Smooth muscle cell (in vitro differentiated cells): ENCODE measurements around the gene PTPRG. TPM values are rescaled to one million over a fixed set of nuclear protein-coding genes. Genes with fewer than 3 reads are reported as not detected.

ENCODE experiments used
- DNase-seq: peaks from one replicate; lab custom pipeline; 2025; ENCODE audit not compliant: unreplicated experiment; lab: John Stamatoyannopoulos, UW
- H2AFZ ChIP-seq: fragments of 200-600 bp; sonication (generic); 2 replicates; pipeline ENCODE4 v1.6.0; 2016; ENCODE audit warnings: antibody characterized with exemption, low read depth, mild to moderate bottlenecking
- H3F3A ChIP-seq: fragments of 200-600 bp; sonication (generic); 2 replicates; pipeline ENCODE4 v1.6.0; 2017; ENCODE audit warnings: antibody characterized with exemption, low read depth
- H3K27ac ChIP-seq: fragments of 200-600 bp; sonication (generic); 2 replicates; pipeline ENCODE4 v1.5.1; 2016; ENCODE audit warnings: low read depth, mild to moderate bottlenecking
- H3K27me3 ChIP-seq: fragments of 200-600 bp; sonication (generic); 2 replicates; pipeline ENCODE4 v1.6.1; 2016; ENCODE audit warnings: low read depth, mild to moderate bottlenecking
- H3K36me3 ChIP-seq: fragments of 200-600 bp; sonication (generic); 2 replicates; pipeline ENCODE4 v1.5.1; 2016; ENCODE audit warnings: low read depth
- H3K4me1 ChIP-seq: fragments of 200-600 bp; sonication (generic); 2 replicates; pipeline ENCODE4 v1.5.1; 2016; ENCODE audit warnings: low read depth
- H3K4me2 ChIP-seq: fragments of 200-600 bp; sonication (generic); 2 replicates; pipeline ENCODE4 v1.6.0; 2016; ENCODE audit warnings: mild to moderate bottlenecking
- H3K4me3 ChIP-seq: fragments of 200-600 bp; sonication (generic); 2 replicates; pipeline ENCODE4 v1.5.1; 2016; ENCODE audit warnings: mild to moderate bottlenecking
- H3K79me2 ChIP-seq: fragments of 200-600 bp; sonication (generic); 2 replicates; pipeline ENCODE4 v1.6.0; 2016; ENCODE audit warnings: low read depth, mild to moderate bottlenecking
- H3K9ac ChIP-seq: fragments of 200-600 bp; sonication (generic); 2 replicates; pipeline ENCODE4 v1.6.0; 2016; ENCODE audit warnings: low read depth
- H3K9me3 ChIP-seq: fragments of 200-600 bp; sonication (generic); replicated peaks from 2 replicates; pipeline ENCODE4 v1.5.1; 2016; ENCODE audit warnings: low read depth
- H4K20me1 ChIP-seq: fragments of 200-600 bp; sonication (generic); 2 replicates; pipeline ENCODE4 v1.6.0; 2016; ENCODE audit warnings: low read depth
- CTCF ChIP-seq: fragments of 200-600 bp; sonication (generic); IDR thresholded peaks from 2 replicates; pipeline ENCODE4 v1.5.1; 2017; ENCODE audit warnings: borderline replicate concordance, mild to moderate bottlenecking, antibody characterized with exemption; ENCODE audit not compliant: insufficient read depth, poor library complexity, severe bottlenecking
- WGBS: methylation state at CpG from one replicate; pipeline ENCODE4 v1.1.7; 2016; ENCODE audit warnings: low lambda C conversion rate; 5-methylcytosine and 5-hydroxymethylcytosine counted together
- polyA plus RNA-seq: library from polyadenylated mRNA; unstranded; fragments of >200 nt; fragmentation: Nextera tagmentation; extraction: Ambion mirVana; gene quantifications from 2 replicates; pipeline ENCODE4 v1.2.1, GENCODE V29; 2016
- total RNA-seq: library from RNA; depleted of rRNA; stranded (reverse); fragments of >200 nt; gene quantifications from 2 replicates; pipeline ENCODE4 v1.2.3, GENCODE V29; 2014

The PTPRG gene
- total and polyA plus RNA-seq, 2 experiments from 2014 or later = 21.2 to 87.3 TPM

- no peak overlapping the region for H3K27ac ChIP-seq
Observed at GRCh38 chr3:61685755-61686154, 124.4 kb downstream of the PTPRG start.

GRCh38 chr3:61686228-61686648 lies 124.9 kb downstream of the PTPRG start:
- Histone ChIP-seq H2AFZ (no peak overlapping the region), H3K9ac (no peak overlapping the region), H4K20me1 (peaks cover 92% of the 10 kb centered on the region), H3K27me3 (no peaks in the 10 kb centered on the region), H3K4me3 (no peak overlapping the region), H3K4me2 (no peak overlapping the region), H3K36me3 (no peaks in the 10 kb centered on the region), H3K79me2 (peaks cover 23% of the 10 kb centered on the region), H3K4me1 (peaks cover 55% of the 10 kb centered on the region), H3K9me3 (no peaks in the 10 kb centered on the region), H3F3A (no peaks in the 10 kb centered on the region), H3K27ac (no peak overlapping the region)
- no peak for TF ChIP-seq CTCF
- 89% methylated on average over 3 of the region's 3 CpGs for WGBS
- DNase-seq = no peak

More at GRCh38 chr3:61685755-61686154, 124.4 kb downstream of the PTPRG start:
- 90% methylated on average over 9 of the region's 9 CpGs for WGBS
- H3K36me3 ChIP-seq = no peaks in the 10 kb centered on the region
- DNase-seq = no peak
- no peaks in the 10 kb centered on the region for H3F3A ChIP-seq
- H3K9me3 ChIP-seq = no peaks in the 10 kb centered on the region
- TF ChIP-seq CTCF = no peak
- no peak overlapping the region for H3K4me2 ChIP-seq
- no peak overlapping the region for H3K9ac ChIP-seq
- H3K79me2 ChIP-seq = peaks cover 22% of the 10 kb centered on the region
- no peak overlapping the region for H3K4me3 ChIP-seq
- no peaks in the 10 kb centered on the region for H3K27me3 ChIP-seq
- no peak overlapping the region for H2AFZ ChIP-seq
- peaks cover 90% of the 10 kb centered on the region for H4K20me1 ChIP-seq
- H3K4me1 ChIP-seq = peaks cover 55% of the 10 kb centered on the region

- H3K79me2 ChIP-seq = peaks cover 32% of the 10 kb centered on the region
- no peak overlapping the region for H3K4me2 ChIP-seq
- peaks cover 94% of the 10 kb centered on the region for H4K20me1 ChIP-seq
- peaks cover 56% of the 10 kb centered on the region for H3K4me1 ChIP-seq
- 91% methylated on average over 2 of the region's 2 CpGs for WGBS
- H3K27ac ChIP-seq = no peak overlapping the region
- no peak for TF ChIP-seq CTCF
- H3K4me3 ChIP-seq = no peak overlapping the region
- no peaks in the 10 kb centered on the region for H3F3A ChIP-seq
- no peaks in the 10 kb centered on the region for H3K36me3 ChIP-seq
- no peak overlapping the region for H2AFZ ChIP-seq
- H3K27me3 ChIP-seq = no peaks in the 10 kb centered on the region
- no peak for DNase-seq
- H3K9me3 ChIP-seq = no peaks in the 10 kb centered on the region
- H3K9ac ChIP-seq = no peak overlapping the region
Observed at GRCh38 chr3:61687206-61687605, 125.8 kb downstream of the PTPRG start.

- H3K9ac ChIP-seq = no peak overlapping the region
- no peaks in the 10 kb centered on the region for H3K27me3 ChIP-seq
- no peak for DNase-seq
- no peak for TF ChIP-seq CTCF
- H3K9me3 ChIP-seq = no peaks in the 10 kb centered on the region
- H3K27ac ChIP-seq = no peak overlapping the region
- H3K4me3 ChIP-seq = no peak overlapping the region
- peaks cover 90% of the 10 kb centered on the region for H4K20me1 ChIP-seq
- peaks cover 32% of the 10 kb centered on the region for H3K79me2 ChIP-seq
- WGBS = 56% methylated on average over 5 of the region's 5 CpGs
- no peak overlapping the region for H2AFZ ChIP-seq
- peaks cover 51% of the 10 kb centered on the region for H3K4me1 ChIP-seq
- no peaks in the 10 kb centered on the region for H3K36me3 ChIP-seq
- H3F3A ChIP-seq = no peaks in the 10 kb centered on the region
- H3K4me2 ChIP-seq = peak overlapping the region; percentile 69
Observed at GRCh38 chr3:61687663-61688306, 126.4 kb downstream of the PTPRG start.
